ENCODE measurements around the gene BAD.

BAD gene

GRCh38 chr11:64241491-64242374 is 42.7 kb downstream of the BAD start:
- peak; percentile 39 for DNase-seq

GRCh38 chr11:64241241-64241490 is 43.3 kb downstream of the BAD start:
- peak; percentile 100 for DNase-seq

GRCh38 chr11:64240435-64241240 is 43.8 kb downstream of the BAD start, which contains the start of gene FKBP2:
FKBP2 (plus strand) TSS chr11:64241095; CDS start chr11:64242388, 1,293 bp downstream.
- DNase-seq, result peak; percentile 98

GRCh38 chr11:64239662-64240434 is 44.6 kb downstream of the BAD start:
- no peak for DNase-seq

GRCh38 chr11:64238999-64239398 is 45.5 kb downstream of the BAD start:
- no peak for DNase-seq

- no peak for DNase-seq
Measured at GRCh38 chr11:64238076-64238475, 46.4 kb downstream of the BAD start.

- no peak for DNase-seq
Measured at GRCh38 chr11:64237484-64237951, 46.9 kb downstream of the BAD start.

GRCh38 chr11:64235437-64236161 is 48.9 kb downstream of the BAD start:
- no peak for DNase-seq

GRCh38 chr11:64234647-64235379 is 49.7 kb downstream of the BAD start:
- no peak for DNase-seq

- peak; percentile 73 for DNase-seq
Measured at GRCh38 chr11:64233913-64234586, 50.4 kb downstream of the BAD start, which contains the start of gene VEGFB. VEGFB (plus strand) TSS chr11:64234584; CDS start chr11:64234834, 250 bp downstream.

- no peak for DNase-seq
Measured at GRCh38 chr11:64232967-64233315, 51.5 kb downstream of the BAD start.

GRCh38 chr11:64232182-64232966 is 52.1 kb downstream of the BAD start:
- DNase-seq, result no peak

GRCh38 chr11:64231546-64231945 is 52.9 kb downstream of the BAD start:
- no peak for DNase-seq

GRCh38 chr11:64230985-64231365 is 53.5 kb downstream of the BAD start:
- no peak for DNase-seq

GRCh38 chr11:64230171-64230984 is 54.1 kb downstream of the BAD start, which contains the start of gene DNAJC4:
DNAJC4 (plus strand) TSS chr11:64230548; CDS start chr11:64230855, 307 bp downstream.
- peak; percentile 90 for DNase-seq

GRCh38 chr11:64229744-64230170 is 54.7 kb downstream of the BAD start:
- DNase-seq, result no peak

- no peak for DNase-seq
Measured at GRCh38 chr11:64229090-64229743, 55.2 kb downstream of the BAD start.

GRCh38 chr11:64227405-64227956 is 57.0 kb downstream of the BAD start:
- DNase-seq, result no peak
